Peyer's patch (tissue), 4 donors: ENCODE results near the gene DROSHA.

ENCODE experiments used
- CTCF ChIP-seq, 6 experiments: fragments of 450-650 bp in 4 of 6; fragments of 200-600 bp in 2 of 6; sonication (generic) in 1 of 6; IDR thresholded peaks; one replicate each; pipeline ENCODE4 v1.5.1; 2017 to 2019; ENCODE audit warnings: antibody characterized with exemption in 6 of 6, mild to moderate bottlenecking in 3 of 6, moderate library complexity in 1 of 6
- POLR2A ChIP-seq, 2 donors: fragments of 450-650 bp; IDR thresholded peaks; one replicate each; pipeline ENCODE4 v1.5.1; 2017; ENCODE audit warnings: antibody characterized with exemption in 2 of 2, mild to moderate bottlenecking in 2 of 2, moderate library complexity in 2 of 2

- no peak for TF ChIP-seq POLR2A (IDR thresholded peaks at IDR 0.05)
- no peak for TF ChIP-seq CTCF (IDR thresholded peaks at IDR 0.05)
Measured at GRCh38 chr5:31559942-31560341, 28.0 kb upstream of the DROSHA start.
